ENCODE data around the gene RUFY4.
A peak's percentile ranks its signal among the peaks of the same experiment; 100 is the strongest.
"Not testable (repeated sequence)": the region's sequence is repeated elsewhere in the genome, so short reads cannot be mapped to it uniquely, and the experiment has no call there.

The RUFY4 gene

DNA sequence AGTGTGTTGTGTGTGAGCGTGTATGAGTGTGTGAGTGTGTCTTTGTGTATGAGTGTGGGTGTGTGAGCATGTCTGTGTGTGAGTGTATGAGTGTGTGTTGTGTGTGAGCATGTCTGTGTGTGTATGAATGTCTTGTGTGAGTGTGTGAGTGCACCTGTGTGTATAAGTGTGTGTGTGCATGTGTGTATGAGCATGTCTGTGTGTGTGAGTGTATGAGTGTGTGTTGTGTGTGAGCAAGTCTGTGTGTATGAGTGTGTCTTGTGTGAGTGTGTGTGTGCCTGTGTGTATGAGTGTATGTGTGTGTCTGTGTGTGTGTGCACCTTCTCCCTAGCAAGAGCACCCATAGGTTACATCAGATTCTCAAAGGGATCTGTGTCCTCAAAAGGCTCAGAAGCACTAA is 37.8 kb upstream of the RUFY4 start:
- DNase-seq (ENCODE audit: low read depth in 2 of 2) = no peak

DNA sequence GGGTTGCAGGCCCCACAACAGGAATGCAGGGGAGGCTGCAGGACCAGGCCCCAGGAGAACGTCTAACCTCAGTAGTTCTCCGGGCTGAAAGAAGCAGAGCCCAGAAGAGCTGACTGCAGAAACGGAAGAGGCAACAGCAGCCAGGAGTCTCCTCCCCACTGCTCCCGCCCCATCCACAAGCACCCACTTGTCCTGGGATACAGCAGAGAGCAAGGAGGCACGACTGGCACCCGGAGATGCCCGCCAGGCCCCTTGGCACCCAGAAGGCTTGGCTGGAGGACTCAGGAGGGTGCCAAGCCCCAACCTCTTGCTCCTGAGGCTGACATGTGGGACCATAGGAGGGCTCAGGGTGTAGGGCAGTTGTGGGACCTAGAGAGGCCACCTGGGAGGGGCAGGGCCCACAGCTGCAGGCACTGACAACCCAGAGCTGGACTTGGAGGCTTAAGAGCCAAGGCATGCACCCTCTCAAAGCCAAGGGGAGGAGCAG is 37.2 kb upstream of the RUFY4 start:
- no peak for DNase-seq (ENCODE audit: low read depth in 2 of 2)

DNA sequence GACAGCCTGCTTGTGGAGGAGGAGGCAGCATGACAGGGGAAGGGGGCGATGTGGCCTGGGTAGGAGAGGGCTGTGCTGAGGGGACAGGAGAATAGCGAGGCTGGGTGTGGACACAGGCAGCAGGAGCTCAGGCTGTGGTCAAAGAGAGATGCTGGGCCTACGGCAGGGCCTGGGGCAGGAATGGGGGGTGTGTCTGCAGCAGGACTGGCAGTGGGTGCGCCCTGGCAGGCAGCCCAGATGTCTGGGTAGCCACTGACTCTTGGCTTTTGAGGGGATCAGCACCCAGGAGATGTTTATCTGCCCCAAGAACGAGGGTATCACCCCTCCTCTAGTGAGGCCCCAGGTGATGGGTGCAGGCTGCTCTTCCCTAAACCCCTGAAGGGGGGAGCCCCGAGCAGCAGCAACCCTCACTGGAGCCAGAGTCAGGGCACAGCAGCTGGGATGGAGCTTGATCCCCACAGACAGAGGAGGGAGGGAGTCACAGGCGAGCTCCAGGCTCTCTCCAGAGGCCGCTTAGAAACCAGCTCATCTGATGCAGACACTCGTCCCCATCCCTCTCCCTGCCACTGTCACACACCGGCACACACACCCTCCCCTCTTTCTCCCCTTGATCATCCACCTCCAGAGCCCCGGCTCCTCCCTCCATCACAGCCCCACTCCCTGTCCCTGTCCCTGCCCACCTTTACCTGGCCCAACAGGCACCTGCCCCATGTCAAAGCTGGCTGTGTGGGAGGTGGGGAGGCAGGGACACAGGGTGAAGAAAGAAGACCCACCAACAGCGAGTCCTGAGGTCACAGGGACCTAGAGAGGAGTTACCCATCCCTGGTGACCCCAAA is 36.5 kb upstream of the RUFY4 start:
- no peak for DNase-seq (ENCODE audit: low read depth in 2 of 2)

DNA sequence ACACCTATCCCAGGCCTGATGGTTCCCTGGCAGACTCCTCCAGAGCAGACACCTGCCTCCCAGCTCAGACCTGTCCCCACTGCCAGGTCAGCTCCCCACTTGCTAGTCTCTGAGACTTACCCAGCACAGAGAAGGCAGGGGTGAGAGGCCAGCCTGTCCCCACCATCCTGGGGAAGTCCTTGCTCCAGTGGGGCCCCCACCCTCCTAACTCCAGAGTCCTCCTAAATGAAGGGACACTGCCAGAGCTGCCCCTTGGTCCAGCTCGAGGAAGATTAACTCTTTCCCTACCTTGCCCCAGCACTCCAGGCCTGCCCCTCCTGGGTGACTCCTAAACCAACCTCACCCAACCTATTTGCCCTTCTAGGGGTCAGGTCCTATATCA is 35.9 kb upstream of the RUFY4 start:
- no peak for DNase-seq (ENCODE audit: low read depth in 2 of 2)

DNA sequence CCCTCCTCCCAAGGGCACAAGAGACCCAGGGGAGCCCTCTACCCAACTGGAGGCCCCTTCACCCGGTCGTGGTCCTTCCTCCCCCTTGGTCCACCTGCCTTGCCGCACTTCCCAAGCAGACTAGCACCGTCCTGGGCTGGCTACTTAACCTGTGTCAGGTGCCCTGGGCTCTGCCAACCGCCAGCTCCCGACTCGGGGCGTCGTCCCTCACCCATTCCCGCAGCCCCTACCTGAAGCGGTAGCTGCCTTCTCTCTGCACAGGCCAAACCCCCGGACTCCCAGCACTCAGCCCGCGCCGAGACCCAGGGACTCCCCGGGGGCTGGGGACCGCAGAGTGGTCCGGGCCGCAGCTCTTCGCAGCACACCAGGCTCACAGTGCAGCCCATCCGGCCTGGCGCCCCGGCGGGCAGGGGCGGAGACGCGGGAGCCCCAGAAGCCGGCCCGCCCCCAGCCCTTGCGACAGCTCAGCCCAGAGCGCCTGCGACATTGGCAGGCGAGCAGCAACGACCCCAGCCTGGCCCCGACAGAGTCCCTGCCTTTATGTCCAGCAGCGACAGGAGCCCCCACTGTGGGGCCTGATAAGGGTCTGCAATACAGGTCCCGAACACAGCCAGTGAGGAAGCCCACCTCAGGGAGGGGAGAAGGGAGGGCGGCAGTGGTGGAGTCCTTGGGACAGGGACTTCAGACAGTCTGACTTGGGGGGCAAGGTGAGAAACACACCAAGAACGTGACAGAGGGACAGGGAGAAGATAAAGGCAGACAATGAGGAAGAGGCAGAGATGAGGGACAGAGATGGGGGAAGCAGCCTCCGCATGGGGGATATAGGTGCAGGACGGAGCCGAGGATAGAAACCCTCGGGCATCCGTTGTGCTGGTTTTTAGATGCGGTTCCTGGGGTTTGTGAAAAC is 35.2 kb upstream of the RUFY4 start:
- no peak for DNase-seq (ENCODE audit: low read depth in 2 of 2)

DNA sequence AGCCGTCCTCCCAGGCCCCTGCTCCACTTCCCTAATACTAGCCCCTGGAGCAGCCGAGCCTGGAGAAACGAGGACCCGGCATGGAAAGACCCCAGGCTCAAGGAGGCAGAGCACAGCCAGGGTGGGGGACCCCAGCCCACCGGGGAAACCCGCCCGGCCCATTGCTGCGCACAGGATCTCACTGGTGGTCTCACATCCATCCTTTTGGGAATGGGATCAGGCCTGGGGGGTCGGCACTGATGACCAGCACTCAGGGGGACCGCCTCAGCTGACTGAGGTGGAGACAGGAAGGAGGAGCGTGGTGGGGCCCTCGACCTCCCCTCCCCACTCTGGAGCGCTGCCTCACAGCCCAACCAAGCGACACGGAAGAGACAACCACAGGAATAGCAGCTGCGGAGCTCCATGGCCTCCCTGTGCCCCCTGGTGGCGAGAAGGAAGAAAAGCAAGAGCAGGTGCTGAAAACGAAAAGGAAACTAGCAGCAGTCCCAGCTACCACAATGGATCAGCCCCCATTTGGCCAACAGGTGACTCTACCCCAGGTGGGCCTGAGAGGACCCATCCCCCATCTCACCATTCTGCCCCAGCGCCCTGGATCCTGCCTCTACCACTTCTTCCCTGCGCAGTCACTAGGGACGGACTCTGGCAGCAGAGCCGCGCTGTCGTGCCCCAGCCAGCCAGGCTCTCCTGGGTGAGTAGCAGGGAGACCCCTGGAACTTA is 34.4 kb upstream of the RUFY4 start:
- peak; percentile 39 to 49 for DNase-seq (ENCODE audit: low read depth in 2 of 2)

DNA sequence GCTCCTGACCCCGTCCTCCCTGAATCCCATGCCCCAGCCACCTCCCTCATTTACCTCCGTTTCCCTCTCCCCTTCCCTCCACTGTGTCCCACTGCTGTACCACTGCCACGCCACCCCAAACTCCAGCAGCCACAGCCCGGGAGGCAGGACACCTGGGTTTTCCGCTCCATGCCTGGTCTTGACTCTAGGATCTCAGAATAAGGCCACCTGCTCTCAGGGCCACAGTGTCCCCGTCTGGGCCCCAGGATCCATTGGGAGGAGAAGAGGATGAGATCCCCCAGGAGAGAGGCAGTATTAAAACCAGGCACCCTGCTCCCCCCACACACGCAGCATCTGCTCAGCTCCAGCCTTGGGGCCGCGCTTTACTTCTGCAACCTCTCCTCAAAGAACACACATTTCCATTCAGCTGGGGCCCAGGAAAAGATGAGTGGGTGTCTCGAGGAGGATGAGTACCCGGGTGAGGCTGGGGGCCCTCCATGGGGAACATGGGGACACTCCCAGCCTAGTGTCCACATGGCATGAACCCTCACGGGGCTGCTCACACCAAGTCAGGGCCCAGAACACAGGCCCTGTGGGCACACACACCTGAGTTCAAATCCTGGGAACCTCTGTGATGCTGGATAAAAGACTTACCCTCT is 33.5 kb upstream of the RUFY4 start:
- DNase-seq (ENCODE audit: low read depth in 2 of 2) = no peak

DNA sequence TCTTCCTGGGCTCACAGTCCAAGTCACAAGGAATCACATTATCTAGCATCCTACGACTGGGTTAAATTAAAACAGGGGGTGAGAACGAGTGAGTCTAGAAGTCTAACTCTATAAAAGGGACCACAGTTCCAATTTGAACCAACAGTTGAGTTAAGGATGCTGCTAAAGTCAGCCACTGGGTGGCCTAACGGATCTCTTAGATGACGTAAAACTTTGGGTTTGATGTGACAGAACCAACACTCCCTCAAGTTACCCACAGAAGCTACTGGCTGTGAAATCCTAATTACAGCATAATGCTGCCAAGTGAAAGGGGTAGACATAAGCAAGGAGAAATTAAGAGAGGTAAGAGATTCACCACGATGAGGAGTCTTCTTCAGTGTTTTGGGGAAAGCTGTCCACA is 32.7 kb upstream of the RUFY4 start:
- DNase-seq (ENCODE audit: low read depth in 2 of 2) = no peak

DNA sequence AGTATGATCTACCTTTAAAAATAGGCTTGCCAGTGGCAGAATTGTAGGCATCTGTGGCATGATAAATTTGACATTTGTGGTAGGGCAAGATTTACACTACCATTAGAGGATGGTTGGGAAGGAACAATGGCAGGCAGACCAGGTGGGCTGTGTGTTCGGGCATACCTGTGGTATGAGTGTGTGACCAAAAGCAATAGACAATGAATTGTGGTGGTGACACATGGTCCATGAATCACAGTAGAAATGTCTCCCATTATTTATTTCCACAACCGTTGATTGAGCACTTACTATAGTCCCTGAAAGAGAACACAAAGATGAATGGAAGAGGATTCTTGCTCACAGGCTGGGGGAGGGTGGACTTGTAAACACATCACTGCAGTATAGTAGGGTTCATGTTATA is 29.9 kb upstream of the RUFY4 start:
- no peak for DNase-seq (ENCODE audit: low read depth in 2 of 2)

DNA sequence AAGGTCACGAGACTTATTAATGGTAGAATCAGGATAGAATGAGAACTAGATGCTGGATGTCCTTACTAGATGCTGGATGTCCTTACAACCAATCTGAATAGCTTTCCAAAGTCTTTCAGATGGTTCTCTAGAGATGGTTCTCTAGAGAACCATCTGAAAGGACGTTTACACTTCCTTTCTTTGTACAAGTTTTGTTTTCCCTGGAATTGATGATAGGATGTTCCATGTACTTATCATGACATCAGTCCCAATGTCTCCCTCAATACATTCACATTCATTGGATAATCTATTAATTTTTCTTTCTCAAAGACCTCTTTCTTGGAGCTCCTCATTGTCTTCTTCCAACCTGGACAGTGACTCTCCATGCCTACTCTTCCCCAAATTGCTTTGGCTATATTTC is 28.2 kb upstream of the RUFY4 start:
- no peak for DNase-seq (ENCODE audit: low read depth in 2 of 2)

DNA sequence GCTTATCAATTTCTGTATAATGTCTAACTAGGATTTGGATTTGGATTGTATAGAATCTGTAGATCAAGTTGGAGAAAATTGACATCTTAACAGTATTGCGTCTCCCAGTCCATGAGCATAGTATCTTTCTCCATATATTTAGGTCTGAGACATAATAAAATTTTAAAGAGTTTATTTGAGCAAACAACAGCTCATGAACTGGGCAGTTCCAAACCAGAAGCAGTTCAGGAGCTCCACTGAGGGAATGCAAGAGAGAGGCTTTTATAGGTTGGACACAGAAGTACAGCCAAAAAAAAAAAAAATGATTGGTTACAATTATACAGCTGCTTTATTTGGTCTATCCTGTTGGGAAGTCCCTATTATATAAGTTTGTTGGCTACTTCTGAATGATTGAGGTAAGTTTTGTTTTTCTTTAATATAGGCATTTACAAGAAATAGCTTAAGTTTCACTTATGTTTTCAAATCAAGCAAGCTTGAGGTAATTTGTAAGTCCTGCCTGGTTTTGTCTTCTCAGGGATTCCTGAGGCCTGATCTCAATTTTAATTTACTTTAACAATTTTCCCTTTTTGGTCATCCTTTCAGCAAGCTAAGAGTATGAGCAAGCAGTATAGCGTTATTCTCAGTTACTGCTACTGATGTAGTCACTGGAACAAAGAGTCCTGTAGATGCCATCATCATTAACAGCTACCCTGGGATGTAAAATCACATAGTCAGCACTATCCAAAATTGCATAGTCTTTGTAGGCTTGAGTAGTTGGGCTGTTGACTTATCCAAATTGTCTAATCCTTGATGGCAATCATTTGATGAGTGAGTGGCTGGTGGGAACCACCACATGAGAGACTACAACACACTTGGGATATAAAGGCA is 27.5 kb upstream of the RUFY4 start:
- DNase-seq (ENCODE audit: low read depth in 2 of 2) = no peak

DNA sequence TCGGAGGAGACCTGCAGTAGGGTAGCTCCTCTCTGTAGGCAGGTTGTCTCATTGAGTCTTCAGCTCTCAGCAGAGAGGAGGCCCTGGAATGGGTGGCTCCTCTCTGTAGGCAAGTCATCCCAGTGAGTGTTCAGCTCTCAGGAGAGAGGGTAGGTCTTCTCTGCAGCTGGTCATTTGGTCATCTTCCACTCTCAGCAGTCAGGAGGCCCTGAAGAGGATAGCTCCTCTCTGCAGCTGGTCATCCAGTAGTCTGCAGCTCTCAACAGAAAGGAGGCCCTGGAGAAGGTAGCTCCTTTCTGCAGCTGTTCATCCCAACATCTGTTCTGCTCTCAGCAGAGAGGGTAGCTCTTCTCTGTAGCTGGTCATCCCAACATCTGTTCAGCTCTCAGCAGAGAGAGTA is 26.0 kb upstream of the RUFY4 start:
- no peak for DNase-seq (ENCODE audit: low read depth in 2 of 2)

DNA sequence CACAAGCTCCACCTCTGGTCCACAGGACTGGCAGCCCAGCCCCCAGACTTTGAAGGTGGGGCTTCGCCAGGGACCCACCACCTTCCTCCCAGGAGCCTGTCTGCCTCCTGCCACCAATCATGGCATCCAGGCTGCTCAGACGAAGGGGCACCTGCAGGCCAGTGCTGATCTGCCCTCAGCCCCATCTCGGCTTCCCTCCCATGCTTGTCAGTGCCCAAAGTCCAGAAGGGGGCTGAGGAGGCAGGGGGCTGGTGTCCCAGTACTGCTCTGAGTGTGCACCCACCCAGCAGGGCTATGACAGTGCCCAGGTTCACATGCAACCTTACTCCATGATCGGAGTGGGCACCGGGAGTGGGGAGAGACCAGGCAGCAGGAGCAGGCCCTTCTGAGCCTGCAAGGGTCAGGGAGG is 25.3 kb upstream of the RUFY4 start:
- DNase-seq (ENCODE audit: low read depth in 2 of 2) = no peak

DNA sequence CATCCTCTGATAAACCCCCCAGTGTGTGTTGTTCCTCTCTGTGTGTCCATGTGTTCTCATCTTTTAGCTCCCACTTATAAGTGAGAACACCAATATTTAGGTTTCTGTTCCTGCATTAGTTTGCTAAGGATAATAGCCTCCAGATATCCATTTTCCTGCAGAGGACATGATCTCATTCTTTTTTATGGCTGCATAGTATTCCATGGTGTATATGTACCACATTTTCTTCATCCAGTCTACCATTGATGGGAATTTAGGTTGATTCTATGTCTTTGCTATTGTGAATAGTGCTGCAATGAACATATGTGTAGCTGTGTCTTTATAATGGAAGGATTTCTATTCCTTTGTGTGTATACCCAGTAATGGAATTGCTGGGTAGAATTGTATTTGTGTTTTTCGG is 24.5 kb upstream of the RUFY4 start:
- not testable (repeated sequence) for DNase-seq (ENCODE audit: low read depth in 2 of 2)

DNA sequence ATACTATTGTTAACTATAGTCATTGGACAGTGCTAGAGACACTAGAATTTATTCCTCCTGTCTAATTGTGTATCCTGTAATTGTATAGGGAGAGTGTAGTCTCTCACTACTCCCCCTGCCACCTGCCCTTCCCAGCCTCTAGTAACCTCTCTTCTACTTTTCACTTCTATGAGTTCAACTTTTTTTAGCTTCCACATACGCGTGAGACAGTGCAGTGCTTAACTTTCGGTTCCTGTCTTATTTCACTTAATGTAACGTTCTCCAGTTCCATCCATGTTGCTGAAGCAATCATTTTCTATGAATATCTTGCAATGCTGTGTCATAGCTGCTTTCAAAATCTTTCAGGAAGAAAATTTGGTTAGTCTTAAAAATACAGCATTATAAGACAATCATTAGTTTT is 22.8 kb upstream of the RUFY4 start:
- DNase-seq (ENCODE audit: low read depth in 2 of 2) = no peak

DNA sequence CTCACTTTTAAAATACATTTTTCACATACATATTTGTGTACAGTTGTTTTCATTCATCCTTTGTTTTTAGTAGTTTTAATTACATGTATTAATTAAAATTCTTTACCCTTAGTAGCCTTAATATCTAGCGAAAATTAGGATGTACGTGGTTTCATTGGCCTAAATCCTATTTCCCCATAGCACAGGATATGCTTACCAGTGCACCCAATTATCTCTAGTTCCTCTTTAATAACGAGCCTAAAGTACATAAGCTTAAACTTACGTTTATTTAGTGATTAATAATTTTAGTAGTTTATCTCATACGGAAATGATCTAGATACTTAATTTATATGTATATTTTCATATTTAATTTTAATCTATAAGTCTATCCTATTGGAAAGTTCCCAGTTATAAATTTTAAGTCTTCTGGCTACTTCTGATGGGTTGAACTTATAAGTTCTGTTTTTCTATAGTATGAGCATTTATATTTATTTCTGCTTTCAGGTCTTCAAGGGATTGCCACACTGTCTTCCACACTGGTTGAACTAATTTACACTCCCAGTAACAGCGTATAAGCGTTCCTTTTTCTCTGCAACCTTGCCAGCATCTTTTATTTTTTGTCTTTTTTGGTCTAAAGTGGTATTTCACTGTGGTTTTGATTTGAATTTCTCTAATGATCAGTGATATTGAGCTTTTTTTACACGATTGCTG is 21.4 kb upstream of the RUFY4 start:
- DNase-seq (ENCODE audit: low read depth in 2 of 2) = no peak

DNA sequence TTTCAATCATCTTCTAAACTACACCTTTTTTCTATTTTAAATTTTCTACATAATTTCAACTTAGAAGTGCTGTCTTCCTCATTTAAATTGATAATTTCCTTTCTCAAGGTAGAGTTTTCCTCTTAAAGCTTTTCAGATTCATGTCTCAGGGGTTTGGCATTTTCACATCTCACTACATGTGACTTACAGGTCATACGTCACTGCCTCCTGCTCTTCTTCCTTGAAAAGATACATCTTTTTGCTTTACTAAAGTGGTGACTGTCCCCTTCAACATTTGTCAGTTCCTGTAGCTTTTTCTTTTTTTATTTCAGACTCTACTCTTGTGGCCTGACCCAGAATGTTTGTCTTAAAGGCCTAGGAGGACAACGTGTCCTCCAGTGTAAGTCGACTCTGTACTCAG is 17.1 kb upstream of the RUFY4 start:
- DNase-seq (ENCODE audit: low read depth in 2 of 2) = no peak

DNA sequence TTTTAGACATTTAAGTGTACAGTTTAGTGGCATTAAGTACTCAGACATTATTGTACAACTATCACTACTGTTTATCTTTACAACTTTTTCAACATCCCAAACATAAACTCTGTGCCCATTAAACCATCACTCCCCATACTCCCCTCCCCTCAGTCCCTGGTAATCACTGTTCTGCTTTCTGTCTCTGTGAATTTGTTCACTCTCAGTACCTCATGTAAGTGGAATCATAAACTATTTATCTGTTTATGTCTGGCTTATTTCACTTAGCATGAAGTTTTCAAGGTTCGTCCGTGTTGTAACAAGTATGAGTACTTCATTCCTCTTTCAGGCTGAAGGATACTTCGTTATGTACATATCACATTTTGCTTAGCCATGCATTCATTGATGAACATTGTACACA is 9.8 kb upstream of the RUFY4 start:
- no peak for DNase-seq (ENCODE audit: low read depth in 2 of 2)

DNA sequence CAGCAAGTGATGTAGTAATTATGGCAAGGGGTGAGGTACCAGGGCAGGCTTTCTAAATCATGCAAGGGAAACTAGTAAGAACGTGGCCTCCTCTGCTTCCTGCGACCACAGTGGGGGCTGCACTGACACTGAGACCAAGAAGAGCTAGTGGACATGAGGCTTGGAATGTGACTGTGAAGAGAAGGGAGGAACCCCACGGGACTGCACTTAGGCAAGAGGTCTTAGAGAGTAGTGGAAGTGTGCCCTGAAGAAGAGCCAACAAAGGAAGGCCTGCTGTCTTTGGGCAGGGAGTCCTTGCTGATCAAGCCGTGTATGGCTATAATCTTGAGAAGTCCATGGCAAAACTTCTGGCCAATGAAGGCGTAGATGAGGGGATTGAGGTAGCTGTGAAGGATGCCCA is 8.9 kb upstream of the RUFY4 start:
- no peak for DNase-seq (ENCODE audit: low read depth in 2 of 2)

DNA sequence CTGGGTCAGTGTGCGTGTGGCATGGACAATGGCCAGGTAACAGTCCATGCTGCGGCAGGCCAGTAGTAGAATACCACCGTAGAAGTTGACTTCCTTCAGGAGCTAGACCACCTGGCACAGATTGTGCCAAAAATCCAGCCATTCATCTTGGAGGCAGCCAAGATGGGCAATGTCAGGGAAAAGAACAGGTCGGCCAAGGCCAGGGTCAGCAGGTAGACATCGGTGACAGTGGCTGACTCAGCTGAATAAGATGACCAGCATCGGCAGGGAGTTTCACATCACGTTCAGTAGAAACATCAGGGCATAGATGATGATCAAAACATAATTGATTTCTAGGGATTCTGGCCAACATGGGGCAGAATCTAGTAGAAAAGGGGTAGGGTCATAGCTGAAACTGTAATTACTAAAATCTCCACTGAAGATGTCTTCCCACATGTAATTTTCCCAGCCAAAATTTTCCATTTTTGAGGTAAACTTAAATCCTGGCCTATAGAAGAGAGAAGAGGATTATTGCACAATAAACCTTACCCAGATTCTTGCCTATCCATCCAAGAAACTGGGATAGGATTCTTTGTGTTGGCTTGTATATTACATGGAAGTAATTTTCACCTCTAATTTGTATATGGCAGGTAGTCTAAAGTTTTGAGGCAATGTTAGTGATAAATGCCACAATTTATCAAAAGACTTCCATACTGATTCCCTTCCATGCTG is 7.9 kb upstream of the RUFY4 start:
- no peak for DNase-seq (ENCODE audit: low read depth in 2 of 2)

Measured in stimulated activated CD4-positive, alpha-beta T cell treated with anti-CD3 and anti-CD28 coated beads, Interleukin-4, amount 100 ng/mL, for 48 hours (primary cell).